Colon (tissue), 2 donors: ENCODE results near the gene RARRES1.
"Not testable (repeated sequence)": the region's sequence is repeated elsewhere in the genome, so short reads cannot be mapped to it uniquely, and the experiment has no call there.

Experiments
- FAIRE-seq: peaks from 2 replicates; lab custom pipeline; 2012; peaks lifted over from hg19 to GRCh38; lab: Jason Lieb, UNC
- donor health status: control.
- donor health status: control.

The RARRES1 gene

DNA sequence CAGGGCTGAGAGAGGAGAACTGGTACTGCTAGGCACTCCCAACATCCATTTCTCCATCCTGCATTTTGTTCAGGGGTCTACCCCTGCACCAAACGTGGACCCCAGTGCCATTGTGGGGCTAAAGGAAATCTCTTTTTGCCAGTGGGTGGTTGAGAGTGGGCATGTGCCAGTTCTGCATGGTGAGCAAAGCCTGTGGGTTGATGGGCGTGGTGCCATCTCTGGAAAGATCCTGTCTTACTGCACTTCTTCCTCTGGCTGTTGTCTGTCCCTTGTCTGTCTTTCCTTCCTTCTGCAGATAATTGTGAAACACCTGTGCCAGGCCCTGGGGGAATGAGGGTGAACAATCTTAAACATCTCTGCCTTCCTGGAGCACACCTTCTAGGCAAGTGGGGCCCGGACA is 1.4 kb upstream of the RARRES1 start:
- no peak for FAIRE-seq

GRCh38 chr3:158732856-158733200 is 571 bp upstream of the RARRES1 start:
- FAIRE-seq = no peak

GRCh38 chr3:158731486-158731885 is 771 bp downstream of the RARRES1 start:
- FAIRE-seq = no peak

DNA sequence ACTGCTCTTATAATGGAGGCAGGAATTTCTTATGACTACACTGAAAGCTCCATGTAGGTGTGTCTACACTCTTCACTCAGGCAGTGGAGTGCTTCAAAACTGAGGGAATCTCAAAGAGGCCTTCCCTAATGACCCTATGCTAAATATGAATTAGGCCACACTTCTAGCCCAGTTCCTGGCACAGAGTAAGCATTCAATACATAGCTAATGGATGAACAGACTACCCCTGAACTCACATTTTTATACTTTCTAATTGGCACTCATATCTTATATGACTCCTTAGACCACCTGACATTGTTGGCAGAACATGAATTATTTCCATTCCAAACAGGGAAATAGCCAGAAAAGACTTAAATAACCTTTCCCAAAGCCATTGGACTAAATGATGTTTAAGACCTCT is 3.4 kb downstream of the RARRES1 start:
- FAIRE-seq = no peak

DNA sequence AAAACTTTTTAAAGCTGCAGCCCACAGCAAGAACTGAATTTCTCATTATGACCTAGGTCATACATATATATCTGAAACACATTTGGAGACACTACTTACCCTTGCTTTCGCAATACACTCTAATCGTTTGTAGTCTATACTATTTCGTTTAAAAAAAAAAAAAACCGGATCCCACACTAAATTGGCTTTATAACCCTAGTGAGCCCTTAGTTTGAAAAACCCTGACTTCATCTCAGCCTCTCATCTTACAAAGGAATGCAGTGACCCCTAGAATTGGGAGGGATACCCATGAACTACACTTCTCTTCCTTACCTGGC is 4.2 kb downstream of the RARRES1 start:
- no peak for FAIRE-seq

- peak; percentile 5 for FAIRE-seq
Measured at GRCh38 chr3:158727206-158728060, 4.8 kb downstream of the RARRES1 start.

GRCh38 chr3:158725348-158726011 is 6.8 kb downstream of the RARRES1 start:
- FAIRE-seq = no peak

- no peak for FAIRE-seq
Measured at GRCh38 chr3:158723991-158724390, 8.3 kb downstream of the RARRES1 start.

GRCh38 chr3:158722108-158722507 is 10.1 kb downstream of the RARRES1 start:
- FAIRE-seq = no peak

DNA sequence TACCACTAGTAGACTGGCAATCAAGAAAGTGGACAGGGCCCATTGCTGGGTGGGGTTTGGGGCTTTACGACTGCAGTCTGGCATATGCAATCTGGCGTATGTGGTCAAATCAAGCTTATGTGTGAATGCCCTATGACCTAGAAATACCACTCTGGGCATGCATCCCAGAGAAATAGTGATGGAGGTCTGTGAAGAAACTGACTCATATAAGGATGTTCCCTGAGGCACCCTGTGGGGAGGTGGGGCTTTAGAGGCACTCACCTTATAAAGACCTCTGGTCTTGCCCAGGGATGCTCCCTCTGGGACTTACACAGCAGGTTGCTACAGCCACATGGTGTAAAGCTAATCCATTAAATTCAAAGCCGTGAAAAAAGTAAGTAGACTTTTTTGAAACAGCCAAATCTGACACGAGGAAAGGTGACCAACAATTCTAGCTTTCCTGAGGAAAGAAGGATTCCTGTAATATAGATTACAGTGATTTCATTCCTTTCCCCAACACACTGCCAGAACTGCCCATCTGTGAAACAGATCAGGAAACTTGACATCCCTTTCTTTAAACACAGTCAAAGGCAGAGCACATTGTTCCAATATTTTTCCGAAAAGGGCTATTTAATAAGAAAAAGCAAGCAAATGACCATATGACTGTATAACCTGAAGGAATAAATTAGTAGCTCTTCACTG is 13.6 kb downstream of the RARRES1 start:
- no peak for FAIRE-seq

GRCh38 chr3:158717576-158717975 is 14.7 kb downstream of the RARRES1 start:
- FAIRE-seq = no peak

- no peak for FAIRE-seq
Measured at GRCh38 chr3:158713094-158713499, 19.2 kb downstream of the RARRES1 start.

GRCh38 chr3:158712443-158712842 is 19.8 kb downstream of the RARRES1 start:
- no peak for FAIRE-seq

GRCh38 chr3:158711886-158712285 is 20.4 kb downstream of the RARRES1 start:
- FAIRE-seq = no peak

DNA sequence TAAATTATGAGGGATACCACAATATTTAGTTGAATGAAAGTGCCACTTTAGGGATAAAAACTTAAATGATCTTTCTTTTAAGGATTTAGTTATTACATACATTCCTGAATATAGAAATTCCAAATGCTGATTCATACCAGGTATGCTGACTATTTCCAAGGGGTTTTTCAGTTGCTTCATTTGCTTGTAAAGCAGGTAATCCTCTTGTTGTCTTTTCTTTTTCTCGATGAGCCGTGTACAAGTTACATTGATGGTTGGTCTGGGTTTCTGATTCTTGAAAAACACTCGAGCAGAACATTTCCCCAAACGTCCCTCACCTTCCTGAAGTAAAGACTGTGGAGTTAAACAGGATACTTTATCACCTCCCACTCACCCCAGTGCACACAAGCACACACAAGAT is 21.7 kb downstream of the RARRES1 start:
- FAIRE-seq = no peak

- FAIRE-seq = no peak
Measured at GRCh38 chr3:158709666-158710083, 22.6 kb downstream of the RARRES1 start.

- no peak for FAIRE-seq
Measured at GRCh38 chr3:158703566-158703965, 28.7 kb downstream of the RARRES1 start.

DNA sequence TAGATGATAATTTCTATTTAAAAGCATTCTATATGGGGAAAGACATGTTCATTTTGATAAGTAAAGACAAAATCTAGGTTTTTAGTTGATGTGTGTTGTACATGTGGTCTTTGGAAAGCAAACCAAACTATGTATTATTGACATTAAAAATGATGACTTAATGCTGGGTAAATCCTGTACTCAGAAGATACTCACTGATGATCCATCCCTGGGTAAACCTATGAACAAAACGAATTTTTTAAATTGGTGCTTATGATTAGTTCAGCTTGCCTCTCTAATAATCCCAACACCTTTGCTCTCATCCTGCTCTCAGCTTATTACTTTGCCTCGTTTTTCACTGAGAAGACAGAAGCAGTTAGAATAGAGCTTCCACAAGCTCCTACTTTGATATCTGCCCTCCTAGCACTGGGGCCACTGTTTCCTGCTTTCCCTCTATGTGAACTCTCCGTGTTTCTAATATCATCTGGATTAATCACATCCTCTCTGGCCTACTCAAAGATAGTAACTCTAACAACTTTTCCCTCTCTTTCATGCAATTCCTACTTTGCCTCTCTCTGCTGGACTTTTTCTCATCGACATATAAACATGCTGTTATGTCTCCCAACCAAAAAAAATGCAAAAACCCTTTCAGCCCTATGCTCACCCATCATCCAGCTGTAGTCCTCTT is 29.3 kb downstream of the RARRES1 start:
- FAIRE-seq = no peak

- FAIRE-seq = no peak
Measured at GRCh38 chr3:158701420-158702065, 30.7 kb downstream of the RARRES1 start.

GRCh38 chr3:158700559-158700958 is 31.7 kb downstream of the RARRES1 start:
- FAIRE-seq = no peak

- no peak for FAIRE-seq
Measured at GRCh38 chr3:158696618-158697017, 35.6 kb downstream of the RARRES1 start.

GRCh38 chr3:158693866-158694456 is 38.3 kb downstream of the RARRES1 start:
- FAIRE-seq = not testable (repeated sequence)
